HEK293 (cell line): Measurements from ENCODE around the gene NSMCE1.
"Not testable (repeated sequence)": the region's sequence is repeated elsewhere in the genome, so short reads cannot be mapped to it uniquely, and the experiment has no call there.

Experiments used
- CTCF ChIA-PET: fragments of 350-600 bp; formaldehyde crosslinking; extraction: SDS; loops from one replicate; lab custom pipeline; 2021; ENCODE audit warnings: antibody characterized with exemption; lab: Yijun Ruan, JAX
- POLR2A ChIA-PET: fragments of 300-600 bp; formaldehyde crosslinking; extraction: SDS; loops from one replicate; lab custom pipeline; 2020; ENCODE audit warnings: antibody characterized with exemption, inconsistent platforms; lab: Yijun Ruan, JAX
- H3K27ac ChIP-seq: fragments of 200-500 bp; sonication (Bioruptor generic); 2 replicates; pipeline ENCODE4 v1.5.1; 2014; ENCODE audit warnings: low read depth, low read length, control low read depth, inconsistent platforms; ENCODE audit errors: extremely low read depth
- H3K36me3 ChIP-seq, 2 experiments: fragments of 200-500 bp in 1 of 2; sonication (Bioruptor generic) in 1 of 2; 1 replicate in 1 of 2; 2 replicates in 1 of 2; pipeline ENCODE4 v1.5.1; 2014 to 2017; ENCODE audit warnings: inconsistent platforms in 2 of 2, low read length in 2 of 2; ENCODE audit not compliant: control insufficient read depth in 2 of 2, insufficient read depth in 1 of 2
- H3K4me1 ChIP-seq: fragments of 200-500 bp; sonication (Bioruptor generic); 2 replicates; pipeline ENCODE4 v1.5.1; 2014; ENCODE audit warnings: mild to moderate bottlenecking, low read length, inconsistent platforms; ENCODE audit not compliant: control insufficient read depth, insufficient read depth
- H3K4me3 ChIP-seq: 2 replicates; pipeline ENCODE4 v1.5.1; 2011; ENCODE audit warnings: low read depth, mild to moderate bottlenecking, control low read depth, low read length, moderate library complexity
- H3K9me3 ChIP-seq: fragments of 200-500 bp; sonication (Bioruptor generic); 2 replicates; pipeline ENCODE4 v1.5.1; 2014; ENCODE audit warnings: low read depth, low read length, inconsistent platforms; ENCODE audit not compliant: control insufficient read depth, insufficient read depth
- BCL11B ChIP-seq: fragments of 450-650 bp; formaldehyde crosslinking; IDR thresholded peaks from 2 replicates; pipeline ENCODE4 v1.5.1; 2016; ENCODE audit warnings: low read depth, missing biosample characterization, missing genetic modification characterization
- ELK4 ChIP-seq: IDR thresholded peaks from 2 replicates; pipeline ENCODE4 v1.6.1; 2011; ENCODE audit warnings: mild to moderate bottlenecking, low read depth, low read length, borderline replicate concordance
- GLI2 ChIP-seq: fragments of 450-650 bp; formaldehyde crosslinking; IDR thresholded peaks from 2 replicates; pipeline ENCODE4; 2017; ENCODE audit warnings: missing biosample characterization, missing genetic modification characterization, low read depth, borderline replicate concordance
- HOXC10 ChIP-seq: sonication (generic); formaldehyde crosslinking; IDR thresholded peaks from 2 replicates; pipeline ENCODE4 v1.8.1; 2023; ENCODE audit warnings: mild to moderate bottlenecking, missing genetic modification reagents
- MZF1 ChIP-seq: fragments of 450-650 bp; formaldehyde crosslinking; IDR thresholded peaks from 2 replicates; pipeline ENCODE4 v1.5.1; 2017; ENCODE audit warnings: missing biosample characterization, missing genetic modification characterization, borderline replicate concordance
- PATZ1 ChIP-seq: fragments of 450-650 bp; formaldehyde crosslinking; IDR thresholded peaks from 2 replicates; pipeline ENCODE4 v1.5.1; 2016; ENCODE audit warnings: missing biosample characterization, missing genetic modification characterization
- PRDM1 ChIP-seq: fragments of 450-650 bp; formaldehyde crosslinking; IDR thresholded peaks from 2 replicates; pipeline ENCODE4; 2016; ENCODE audit warnings: missing biosample characterization, missing genetic modification characterization
- SALL2 ChIP-seq: fragments of 450-650 bp; formaldehyde crosslinking; IDR thresholded peaks from 2 replicates; pipeline ENCODE4 v1.5.0; 2017; ENCODE audit warnings: missing biosample characterization, mild to moderate bottlenecking, missing genetic modification characterization, borderline replicate concordance
- SCRT2 ChIP-seq: fragments of 450-650 bp; formaldehyde crosslinking; IDR thresholded peaks from 2 replicates; pipeline ENCODE4 v1.5.1; 2016; ENCODE audit warnings: missing biosample characterization, missing genetic modification characterization
- SP7 ChIP-seq: fragments of 450-650 bp; formaldehyde crosslinking; IDR thresholded peaks from 2 replicates; pipeline ENCODE4 v1.5.1; 2016; ENCODE audit warnings: missing biosample characterization, missing genetic modification characterization
- ZBTB48 ChIP-seq: fragments of 450-650 bp; formaldehyde crosslinking; IDR thresholded peaks from 2 replicates; pipeline ENCODE4 v1.5.1; 2016; ENCODE audit warnings: missing biosample characterization, missing genetic modification characterization
- ZBTB6 ChIP-seq: fragments of 450-650 bp; formaldehyde crosslinking; IDR thresholded peaks from 2 replicates; pipeline ENCODE4 v1.5.1; 2017; ENCODE audit warnings: missing biosample characterization, missing genetic modification characterization
- ZNF10 ChIP-seq: fragments of 450-650 bp; formaldehyde crosslinking; IDR thresholded peaks from 2 replicates; pipeline ENCODE4 v1.5.1; 2017; ENCODE audit warnings: missing biosample characterization, missing genetic modification characterization
- ZNF114 ChIP-seq: fragments of 450-650 bp; formaldehyde crosslinking; IDR thresholded peaks from 2 replicates; pipeline ENCODE4 v1.5.0; 2017; ENCODE audit warnings: missing biosample characterization, missing genetic modification characterization
- ZNF211 ChIP-seq: fragments of 450-650 bp; formaldehyde crosslinking; IDR thresholded peaks from 2 replicates; pipeline ENCODE4 v1.5.1; 2016; ENCODE audit warnings: low read depth, missing biosample characterization, missing genetic modification characterization
- ZNF24 ChIP-seq: fragments of 450-650 bp; formaldehyde crosslinking; IDR thresholded peaks from 2 replicates; pipeline ENCODE4 v1.5.1; 2016; ENCODE audit warnings: missing biosample characterization, missing genetic modification characterization
- ZNF248 ChIP-seq: fragments of 450-650 bp; formaldehyde crosslinking; IDR thresholded peaks from 2 replicates; pipeline ENCODE4 v1.5.1; 2017; ENCODE audit warnings: missing biosample characterization, missing genetic modification characterization
- ZNF366 ChIP-seq: fragments of 450-650 bp; formaldehyde crosslinking; conservative IDR thresholded peaks from 2 replicates; pipeline ENCODE4 v1.5.1; 2016; ENCODE audit warnings: missing biosample characterization, missing genetic modification characterization
- ZNF404 ChIP-seq: fragments of 450-650 bp; formaldehyde crosslinking; IDR thresholded peaks from 2 replicates; pipeline ENCODE4 v1.5.1; 2017; ENCODE audit warnings: missing biosample characterization, missing genetic modification characterization
- ZNF701 ChIP-seq: fragments of 450-650 bp; formaldehyde crosslinking; IDR thresholded peaks from 2 replicates; pipeline ENCODE4 v1.5.1; 2016; ENCODE audit warnings: missing biosample characterization, missing genetic modification characterization
- ZNF704 ChIP-seq: fragments of 450-650 bp; formaldehyde crosslinking; IDR thresholded peaks from 2 replicates; pipeline ENCODE4 v1.5.1; 2016; ENCODE audit warnings: missing biosample characterization, missing genetic modification characterization
- ZNF777 ChIP-seq: fragments of 450-650 bp; formaldehyde crosslinking; IDR thresholded peaks from 2 replicates; pipeline ENCODE4 v1.5.1; 2017; ENCODE audit warnings: missing biosample characterization, missing genetic modification characterization, borderline replicate concordance
- ZSCAN18 ChIP-seq: fragments of 450-650 bp; formaldehyde crosslinking; IDR thresholded peaks from 2 replicates; pipeline ENCODE4 v1.5.1; 2016; ENCODE audit warnings: missing biosample characterization, missing genetic modification characterization

NSMCE1 gene

GRCh38 chr16:27275394-27275793, 6.8 kb upstream of the NSMCE1 start (continued):
- no peak for TF ChIP-seq GLI2

- H3K27ac ChIP-seq, H3K9me3 ChIP-seq, H3K36me3 ChIP-seq, POLR2A ChIA-PET, H3K4me1 ChIP-seq, H3K4me3 ChIP-seq: not testable (repeated sequence)
- CTCF ChIA-PET, result interaction anchor here (0.5 to 0.6 kb wide), 4 partner anchors 10 to 95 kb away, joined by 3 to 5 read pairs (median 4); no protein-coding TSS in a partner anchor
These were observed 5.9 kb upstream of the NSMCE1 start for GRCh38 chr16:27274424-27274874.

- TF ChIP-seq SCRT2 (tag by site-specific recombination) (no peak), ZNF10 (no peak), ZNF114 (tag by site-specific recombination) (no peak), ZNF777 (tag by site-specific recombination) (no peak), ZBTB6 (no peak)
- no peak overlapping the region for H3K27ac ChIP-seq
- POLR2A ChIA-PET, result no interaction called here
- no peaks in the 10 kb centered on the region for H3K36me3 ChIP-seq
- H3K4me3 ChIP-seq, result no peak overlapping the region
- H3K4me1 ChIP-seq, result no peaks in the 10 kb centered on the region
- CTCF ChIA-PET, result interaction anchor here (0.5 to 0.6 kb wide), 5 partner anchors 11 to 95 kb away, joined by 3 to 8 read pairs (median 4); no protein-coding TSS in a partner anchor
- no peaks in the 10 kb centered on the region for H3K9me3 ChIP-seq
These were observed 5.3 kb upstream of the NSMCE1 start for GRCh38 chr16:27273670-27274423.

- H3K36me3 ChIP-seq, result no peaks in the 10 kb centered on the region
- no peaks in the 10 kb centered on the region for H3K4me1 ChIP-seq
- H3K9me3 ChIP-seq, result no peaks in the 10 kb centered on the region
- H3K27ac ChIP-seq, result no peak overlapping the region
- ChIA-PET POLR2A (no interaction called here), CTCF (interaction anchor here (0.6 kb wide), 1 partner anchor 36 kb away, joined by 8 read pairs; no protein-coding TSS in a partner anchor)
- no peak overlapping the region for H3K4me3 ChIP-seq
- no peak for TF ChIP-seq ZNF248
- no peak for TF ChIP-seq PATZ1 (tag by site-specific recombination)
- TF ChIP-seq MZF1 (tag by site-specific recombination), result no peak
- no peak for TF ChIP-seq ZNF777 (tag by site-specific recombination)
- no peak for TF ChIP-seq HOXC10 (CRISPR knock-in tag)
- no peak for TF ChIP-seq ZNF211 (tag by site-specific recombination)
- no peak for TF ChIP-seq ZBTB48 (tag by site-specific recombination)
- no peak for TF ChIP-seq ZNF366
- TF ChIP-seq SP7, result no peak
- TF ChIP-seq ZNF404 (tag by site-specific recombination), result no peak
- TF ChIP-seq ZNF704, result no peak
- no peak for TF ChIP-seq ELK4
- no peak for TF ChIP-seq BCL11B (tag by site-specific recombination)
- no peak for TF ChIP-seq PRDM1 (tag by site-specific recombination)
- no peak for TF ChIP-seq ZSCAN18 (tag by site-specific recombination)
- TF ChIP-seq SALL2 (tag by site-specific recombination), result no peak
- TF ChIP-seq ZNF24 (tag by site-specific recombination), result no peak
- no peak for TF ChIP-seq ZNF701 (tag by site-specific recombination)
These were observed 4.7 kb upstream of the NSMCE1 start for GRCh38 chr16:27273330-27273669.
